PC-9 (cell line): ENCODE results near the gene DECR2.

Source experiments
- CTCF ChIP-seq: fragments of 200-600 bp; sonication (generic); conservative IDR thresholded peaks from 2 replicates; pipeline ENCODE4 v1.6.1; 2017; ENCODE audit warnings: mixed run types, antibody characterized with exemption, mild to moderate bottlenecking, moderate library complexity
- EZH2 ChIP-seq: fragments of 200-600 bp; sonication (generic); IDR thresholded peaks from 2 replicates; pipeline ENCODE4 v1.8.0; 2017; ENCODE audit warnings: antibody characterized with exemption, low read depth

DNA sequence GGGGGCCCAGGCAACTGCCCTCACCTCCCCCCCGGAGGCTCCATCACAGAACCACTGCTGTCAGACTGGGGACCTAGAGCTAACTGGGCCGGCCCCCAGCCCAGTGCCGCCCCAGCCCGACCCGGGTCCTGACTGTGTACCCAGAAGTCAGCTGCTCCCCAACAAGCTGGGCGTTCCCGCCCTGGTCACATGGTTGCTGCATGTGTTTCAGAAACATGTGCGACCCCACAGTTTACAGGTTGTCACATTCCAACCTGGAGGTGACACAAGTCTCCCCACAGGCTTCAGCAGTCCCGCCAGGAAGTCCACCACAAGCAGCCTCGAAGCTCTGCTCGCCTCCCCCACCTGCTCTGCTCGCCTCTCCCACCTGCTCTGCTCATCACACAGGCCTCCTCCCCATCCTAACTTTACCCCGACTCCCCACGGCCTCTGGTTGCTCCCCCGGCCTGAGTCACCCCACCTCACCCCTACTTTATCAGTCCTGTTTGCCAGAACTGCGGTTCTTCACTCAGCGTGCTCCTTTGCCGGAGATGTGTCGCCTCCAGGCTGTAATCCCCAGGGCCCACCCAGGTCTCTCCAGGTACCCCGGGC is 32.3 kb upstream of the DECR2 start:
- TF ChIP-seq CTCF = no peak
- no peak for TF ChIP-seq EZH2
